ENCODE data around the gene NADK2. TPM values are rescaled to one million over a fixed set of nuclear protein-coding genes. Genes with fewer than 3 reads are reported as not detected.

The NADK2 gene
- total RNA-seq, 1 donor from 2014 or later, result 26.4 TPM

DNA sequence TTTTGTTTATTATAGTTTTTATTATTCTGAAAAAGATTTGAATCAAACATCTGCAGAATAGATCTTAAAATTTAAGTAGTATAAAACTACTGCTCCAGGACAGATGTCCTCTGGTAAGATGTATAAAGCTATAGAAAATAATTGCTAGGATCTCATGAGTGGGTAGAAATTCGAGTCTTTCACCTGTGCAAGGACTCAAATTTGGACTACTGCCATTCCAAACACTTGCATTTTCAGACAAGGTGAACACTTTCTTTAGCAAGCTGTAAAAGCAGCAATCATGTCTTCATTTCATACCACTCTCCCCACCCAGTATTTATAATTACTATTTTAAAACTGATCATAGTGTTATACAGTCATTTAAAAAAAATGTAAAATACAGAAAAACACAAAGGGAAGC, 69.1 kb downstream of the NADK2 start:
- Mint-ChIP-seq H3K4me3 (ENCODE audit: unreplicated experiment) (no peak overlapping the region), H3K36me3 (ENCODE audit: unreplicated experiment) (peaks cover 47% of the 10 kb centered on the region), H3K27ac (ENCODE audit: unreplicated experiment) (no peak overlapping the region), H3K4me1 (ENCODE audit: unreplicated experiment) (no peaks in the 10 kb centered on the region), H3K27me3 (ENCODE audit: unreplicated experiment) (no peaks in the 10 kb centered on the region), H3K9me3 (ENCODE audit: unreplicated experiment) (no peaks in the 10 kb centered on the region)
- DNase-seq (ENCODE audit: extremely low spot score, unreplicated experiment), result no peak
- TF ChIP-seq, protein P1, sequence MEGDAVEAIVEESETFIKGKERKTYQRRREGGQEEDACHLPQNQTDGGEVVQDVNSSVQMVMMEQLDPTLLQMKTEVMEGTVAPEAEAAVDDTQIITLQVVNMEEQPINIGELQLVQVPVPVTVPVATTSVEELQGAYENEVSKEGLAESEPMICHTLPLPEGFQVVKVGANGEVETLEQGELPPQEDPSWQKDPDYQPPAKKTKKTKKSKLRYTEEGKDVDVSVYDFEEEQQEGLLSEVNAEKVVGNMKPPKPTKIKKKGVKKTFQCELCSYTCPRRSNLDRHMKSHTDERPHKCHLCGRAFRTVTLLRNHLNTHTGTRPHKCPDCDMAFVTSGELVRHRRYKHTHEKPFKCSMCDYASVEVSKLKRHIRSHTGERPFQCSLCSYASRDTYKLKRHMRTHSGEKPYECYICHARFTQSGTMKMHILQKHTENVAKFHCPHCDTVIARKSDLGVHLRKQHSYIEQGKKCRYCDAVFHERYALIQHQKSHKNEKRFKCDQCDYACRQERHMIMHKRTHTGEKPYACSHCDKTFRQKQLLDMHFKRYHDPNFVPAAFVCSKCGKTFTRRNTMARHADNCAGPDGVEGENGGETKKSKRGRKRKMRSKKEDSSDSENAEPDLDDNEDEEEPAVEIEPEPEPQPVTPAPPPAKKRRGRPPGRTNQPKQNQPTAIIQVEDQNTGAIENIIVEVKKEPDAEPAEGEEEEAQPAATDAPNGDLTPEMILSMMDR (IDR thresholded peaks at IDR 0.05), result no peak

DNA sequence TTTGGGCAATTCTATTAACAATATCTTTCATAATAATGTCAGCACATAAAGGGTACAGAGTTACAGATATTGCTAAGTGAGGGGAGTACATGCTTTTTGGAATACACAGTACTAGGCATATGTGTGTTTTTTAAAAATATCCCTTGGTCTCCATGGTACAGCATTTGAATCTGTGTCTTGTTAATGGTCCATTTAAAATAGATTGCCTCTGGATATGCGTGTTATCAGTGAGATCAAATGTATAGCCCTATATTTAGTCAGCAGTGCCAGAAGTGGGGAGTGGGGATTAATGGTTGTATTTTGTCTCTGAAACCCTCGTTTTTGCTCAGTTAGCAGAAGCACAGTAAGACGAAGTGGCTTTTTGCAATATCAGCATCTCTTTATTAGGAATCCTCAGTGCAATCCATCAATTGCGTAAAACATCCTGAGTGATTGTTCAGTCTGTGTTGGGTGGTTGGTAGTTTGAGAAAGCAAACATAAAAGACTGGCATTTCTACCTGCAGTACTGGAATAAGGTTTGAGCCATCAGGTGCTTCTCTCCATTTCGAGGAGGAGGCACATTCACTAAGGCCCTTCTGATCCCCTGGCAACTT, 70.8 kb downstream of the NADK2 start:
- Mint-ChIP-seq H3K4me1 (ENCODE audit: unreplicated experiment) (no peaks in the 10 kb centered on the region), H3K27ac (ENCODE audit: unreplicated experiment) (no peak overlapping the region), H3K4me3 (ENCODE audit: unreplicated experiment) (no peak overlapping the region), H3K36me3 (ENCODE audit: unreplicated experiment) (peaks cover 55% of the 10 kb centered on the region), H3K9me3 (ENCODE audit: unreplicated experiment) (no peaks in the 10 kb centered on the region), H3K27me3 (ENCODE audit: unreplicated experiment) (no peaks in the 10 kb centered on the region)
- DNase-seq (ENCODE audit: extremely low spot score, unreplicated experiment), result no peak
- TF ChIP-seq, protein P1 (IDR thresholded peaks at IDR 0.05), result no peak

DNA sequence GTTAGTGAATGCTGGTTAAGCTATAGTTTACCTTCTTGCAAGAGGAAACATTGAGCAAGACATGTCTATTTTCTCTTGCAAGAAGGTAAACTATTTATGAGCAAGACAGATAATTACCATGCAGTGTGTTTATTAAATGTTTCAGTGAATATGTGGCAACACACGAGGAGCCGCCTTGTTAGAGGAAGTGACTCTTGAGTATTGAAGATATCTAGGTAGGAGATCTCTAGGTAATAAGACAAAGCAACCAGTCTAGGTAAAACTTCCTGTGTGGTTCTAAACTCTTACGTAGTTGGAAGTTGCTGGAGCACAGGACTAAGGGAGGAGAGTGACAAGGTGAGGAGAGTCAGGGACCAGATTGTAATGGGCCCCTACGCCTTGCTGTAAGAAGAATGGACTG, 73.0 kb downstream of the NADK2 start:
- no peaks in the 10 kb centered on the region for H3K27me3 Mint-ChIP-seq (ENCODE audit: unreplicated experiment)
- no peak overlapping the region for H3K4me3 Mint-ChIP-seq (ENCODE audit: unreplicated experiment)
- H3K27ac Mint-ChIP-seq (ENCODE audit: unreplicated experiment), result no peak overlapping the region
- no peaks in the 10 kb centered on the region for H3K4me1 Mint-ChIP-seq (ENCODE audit: unreplicated experiment)
- no peaks in the 10 kb centered on the region for H3K9me3 Mint-ChIP-seq (ENCODE audit: unreplicated experiment)
- TF ChIP-seq, protein P1 (IDR thresholded peaks at IDR 0.05), result no peak
- no peak for DNase-seq (ENCODE audit: extremely low spot score, unreplicated experiment)
- peaks cover 47% of the 10 kb centered on the region for H3K36me3 Mint-ChIP-seq (ENCODE audit: unreplicated experiment)

DNA sequence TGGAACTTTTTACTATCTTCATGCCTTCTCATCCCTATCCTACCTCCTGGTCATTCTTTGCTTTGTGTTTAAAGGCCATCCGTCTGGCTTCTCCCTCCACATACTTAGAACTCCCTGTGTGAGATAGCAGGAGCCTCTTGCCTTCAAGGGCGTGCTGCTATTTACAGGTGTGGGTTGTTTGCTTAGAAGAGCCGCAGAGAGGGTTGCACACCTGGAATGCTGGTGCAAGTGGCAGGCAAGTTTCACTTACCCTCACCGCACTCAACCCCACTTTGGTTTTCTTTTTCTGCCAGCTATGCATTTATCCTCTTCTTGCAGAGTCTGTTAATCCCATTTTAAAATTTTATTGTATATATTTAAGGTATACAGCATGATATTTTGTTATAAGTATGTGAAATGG, 77.3 kb downstream of the NADK2 start:
- no peak for DNase-seq (ENCODE audit: extremely low spot score, unreplicated experiment)
- H3K27ac Mint-ChIP-seq (ENCODE audit: unreplicated experiment), result no peak overlapping the region
- TF ChIP-seq, protein P1 (IDR thresholded peaks at IDR 0.05), result no peak
- H3K9me3 Mint-ChIP-seq (ENCODE audit: unreplicated experiment), result no peaks in the 10 kb centered on the region
- H3K4me3 Mint-ChIP-seq (ENCODE audit: unreplicated experiment), result no peak overlapping the region
- H3K36me3 Mint-ChIP-seq (ENCODE audit: unreplicated experiment), result peaks cover 47% of the 10 kb centered on the region
- peaks cover 3% of the 10 kb centered on the region for H3K4me1 Mint-ChIP-seq (ENCODE audit: unreplicated experiment)
- H3K27me3 Mint-ChIP-seq (ENCODE audit: unreplicated experiment), result no peaks in the 10 kb centered on the region

DNA sequence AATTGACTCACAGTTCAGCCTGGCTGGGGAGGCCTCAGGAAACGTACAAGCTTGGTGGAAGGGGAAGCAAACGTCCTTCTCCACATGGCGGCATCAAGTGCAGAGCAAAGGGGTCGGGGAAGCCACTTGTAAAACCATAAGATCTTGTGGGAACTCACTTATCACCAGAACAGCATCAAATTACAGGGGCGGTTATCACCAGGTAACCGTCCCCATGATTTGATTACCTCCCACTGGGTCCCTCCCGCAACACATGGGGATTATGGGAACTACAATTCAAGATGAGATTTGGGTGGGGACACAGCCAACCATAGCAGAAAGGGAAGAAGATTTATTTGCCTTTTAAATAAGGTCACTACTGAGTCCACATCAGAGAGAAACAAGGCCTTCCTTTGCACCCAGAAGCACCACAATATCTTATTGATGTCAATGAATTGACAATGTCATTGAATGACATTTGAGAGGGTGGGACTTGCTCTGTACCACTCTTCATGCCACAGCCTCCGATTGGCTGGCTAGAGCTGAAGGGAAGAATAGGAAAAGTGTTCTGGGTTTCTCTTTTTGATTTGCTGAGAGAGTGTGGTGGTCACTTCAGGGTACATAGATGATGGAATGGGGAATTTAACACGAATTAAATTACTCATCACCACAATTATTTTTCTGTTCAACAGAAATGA, 78.8 kb downstream of the NADK2 start:
- no peak overlapping the region for H3K4me3 Mint-ChIP-seq (ENCODE audit: unreplicated experiment)

More for the DNA sequence above, 78.8 kb downstream of the NADK2 start:
- Mint-ChIP-seq H3K27ac (ENCODE audit: unreplicated experiment) (no peak overlapping the region), H3K27me3 (ENCODE audit: unreplicated experiment) (no peaks in the 10 kb centered on the region), H3K4me1 (ENCODE audit: unreplicated experiment) (peaks cover 16% of the 10 kb centered on the region), H3K9me3 (ENCODE audit: unreplicated experiment) (no peaks in the 10 kb centered on the region), H3K36me3 (ENCODE audit: unreplicated experiment) (peaks cover 49% of the 10 kb centered on the region)
- TF ChIP-seq, protein P1 (IDR thresholded peaks at IDR 0.05), result no peak
- DNase-seq (ENCODE audit: extremely low spot score, unreplicated experiment), result no peak
